Measurements from ENCODE around the gene LAMB4.

Gene LAMB4

GRCh38 chr7:107989618-107990373, 140.4 kb downstream of the LAMB4 start:
- DNase-seq, result no peak

- no peak for DNase-seq
These were observed 147.2 kb downstream of the LAMB4 start for GRCh38 chr7:107982918-107983389.

- no peak for DNase-seq
These were observed 147.9 kb downstream of the LAMB4 start for GRCh38 chr7:107982042-107982840.

- DNase-seq, result no peak
These were observed 148.7 kb downstream of the LAMB4 start for GRCh38 chr7:107981466-107981865.

GRCh38 chr7:107980671-107981190, 149.4 kb downstream of the LAMB4 start:
- peak in 2 of 4 experiments; percentile 13 to 22 for DNase-seq

- no peak for DNase-seq
These were observed 150.0 kb downstream of the LAMB4 start for GRCh38 chr7:107980171-107980570.

- no peak for DNase-seq
These were observed 151.2 kb downstream of the LAMB4 start for GRCh38 chr7:107978815-107979408.

GRCh38 chr7:107977048-107977447, 153.1 kb downstream of the LAMB4 start:
- DNase-seq, result no peak

GRCh38 chr7:107976620-107977019, 153.5 kb downstream of the LAMB4 start:
- no peak for DNase-seq

GRCh38 chr7:107975394-107976013, 154.7 kb downstream of the LAMB4 start:
- DNase-seq, result no peak

- DNase-seq, result no peak
These were observed 156.3 kb downstream of the LAMB4 start for GRCh38 chr7:107973861-107974260.

Data from suppressor macrophage (primary cell).